T-helper 17 cell (primary cell): ENCODE measurements around the gene DNAAF1. TPM values are rescaled to one million over a fixed set of nuclear protein-coding genes. Genes with fewer than 3 reads are reported as not detected.
A peak's percentile ranks its signal among the peaks of the same experiment; 100 is the strongest.

Experiments used
- ATAC-seq: fragments of 150-1000 bp; cut with Tn5 transposase; 2 replicates; pipeline ENCODE4 v1.10.0; 2021; ENCODE audit warnings: mild to moderate bottlenecking, moderate library complexity
- DNase-seq, 3 donors: peaks; one replicate each; pipeline versions ENCODE4 v3.0.0 to v3.0.0-alpha.2; 2020 to 2021
- H3K9me3 ChIP-seq: one replicate; pipeline ENCODE4 v1.7.0; 2013; ENCODE audit warnings: low read length, mild to moderate bottlenecking; ENCODE audit not compliant: control insufficient read depth, poor library complexity, severe bottlenecking
- H3K27ac Mint-ChIP-seq: one replicate; pipeline ENCODE4 v1.8.0; 2022; ENCODE audit warnings: mild to moderate bottlenecking, moderate library complexity, mixed read lengths
- H3K27me3 Mint-ChIP-seq: one replicate; pipeline ENCODE4 v1.8.0; 2022; ENCODE audit warnings: mixed read lengths
- H3K36me3 Mint-ChIP-seq: one replicate; pipeline ENCODE4 v1.8.0; 2022; ENCODE audit warnings: low read depth, mixed read lengths
- H3K4me1 Mint-ChIP-seq: one replicate; pipeline ENCODE4 v1.8.0; 2022; ENCODE audit warnings: mild to moderate bottlenecking, mixed read lengths
- H3K4me3 Mint-ChIP-seq: one replicate; pipeline ENCODE4 v1.8.0; 2022; ENCODE audit warnings: mild to moderate bottlenecking, moderate library complexity, mixed read lengths
- total RNA-seq, 4 donors: library from RNA in 2 of 4; stranded (reverse) in 2 of 4; gene quantifications; one replicate each; pipeline ENCODE4 v1.2.3 and lab custom pipeline; 2022 to 2026

DNAAF1 gene
- total RNA-seq, 2 donors from 2014 or later = not detected

DNA sequence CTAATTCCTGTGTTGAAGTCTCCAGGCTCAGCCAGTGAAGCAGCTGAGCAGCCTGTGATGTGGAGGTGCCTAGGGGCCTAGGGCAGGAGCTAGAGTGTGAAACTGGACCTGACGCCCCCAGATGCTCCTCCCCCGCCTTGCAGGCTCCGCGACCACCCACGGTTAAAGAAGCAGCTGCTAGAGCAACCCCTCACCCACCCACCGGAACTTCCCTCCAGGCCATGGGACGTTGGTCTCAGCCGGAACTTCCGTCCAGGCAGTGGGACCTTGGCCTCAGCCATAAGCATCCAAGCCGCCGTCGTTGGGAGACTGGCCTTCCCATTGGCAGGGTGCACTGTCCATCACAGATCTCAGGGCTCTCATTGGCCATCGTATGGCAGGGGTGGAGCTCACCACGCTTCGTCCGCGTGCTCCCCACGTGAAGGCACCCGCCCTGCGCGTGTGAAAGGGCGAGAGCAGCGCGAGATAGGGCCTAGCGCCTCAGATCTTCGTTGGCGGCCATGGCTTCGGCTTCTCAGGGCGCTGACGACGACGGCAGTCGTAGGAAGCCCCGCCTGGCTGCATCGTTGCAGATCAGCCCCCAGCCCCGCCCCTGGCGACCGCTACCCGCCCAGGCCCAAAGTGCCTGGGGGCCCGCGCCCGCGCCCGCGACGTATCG is 45.8 kb downstream of the DNAAF1 start, which contains the start of gene ADAD2:
ADAD2 (plus strand) TSS at position 427 of the 658 bp plus-strand sequence; CDS start at position 501, 74 bp downstream.
- Mint-ChIP-seq H3K27me3 (no peaks in the 10 kb centered on the region), H3K27ac (no peak within 1 kb of the TSS), H3K4me3 (no peak within 1 kb of the TSS), H3K36me3 (no peaks in the 10 kb centered on the region), H3K4me1 (peaks cover 12% of the 10 kb centered on the region)
- ATAC-seq (no peak), DNase-seq (no peak)
- no peaks in the 10 kb centered on the region for H3K9me3 ChIP-seq

DNA sequence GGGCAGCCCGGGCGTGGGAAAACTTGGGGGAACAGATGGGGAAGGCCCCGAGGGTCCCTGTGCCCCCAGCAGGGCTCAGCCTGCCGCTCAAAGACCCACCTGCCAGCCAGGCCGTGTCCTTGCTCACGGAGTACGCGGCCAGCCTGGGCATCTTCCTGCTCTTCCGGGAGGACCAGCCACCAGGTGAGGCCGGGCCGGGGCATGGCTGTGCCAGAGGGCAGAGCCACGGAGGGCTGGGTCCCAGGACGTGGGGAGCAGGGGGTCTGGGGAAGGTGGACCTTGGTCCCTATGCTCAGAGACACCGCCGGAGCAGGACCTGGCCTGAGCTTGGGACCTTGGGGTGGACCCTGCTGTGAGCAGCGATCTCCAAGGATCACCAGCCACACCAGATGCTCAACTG is 46.4 kb downstream of the DNAAF1 start:
- ATAC-seq (no peak), DNase-seq (no peak)
- Mint-ChIP-seq H3K27ac (no peak overlapping the region), H3K36me3 (no peaks in the 10 kb centered on the region), H3K4me1 (peaks cover 12% of the 10 kb centered on the region), H3K27me3 (no peaks in the 10 kb centered on the region), H3K4me3 (no peak overlapping the region)
- H3K9me3 ChIP-seq = no peaks in the 10 kb centered on the region

DNA sequence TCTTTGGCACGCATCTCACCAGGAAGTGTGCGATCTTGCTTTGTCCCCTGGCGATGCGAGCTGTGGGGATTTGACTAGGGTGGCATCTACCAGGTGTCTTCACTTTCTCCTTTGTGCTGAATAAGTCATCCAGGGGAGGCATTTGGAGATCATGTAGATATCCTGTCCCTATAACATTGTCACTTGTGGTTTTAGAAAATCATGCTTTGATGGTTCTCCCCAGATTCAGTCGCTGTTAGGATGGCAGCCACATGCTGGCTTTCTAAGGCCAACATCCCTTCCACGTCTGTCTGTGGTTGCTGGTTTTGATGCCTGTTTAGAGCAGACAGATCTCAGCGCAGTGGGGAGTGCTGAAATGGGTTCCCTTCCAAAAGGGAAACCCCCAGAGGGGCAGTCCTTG is 48.4 kb downstream of the DNAAF1 start:
- peaks cover 15% of the 10 kb centered on the region for H3K4me1 Mint-ChIP-seq
- no peak for DNase-seq
- ATAC-seq = peak; percentile 63
- peak overlapping the region; percentile 57 for H3K4me3 Mint-ChIP-seq
- no peaks in the 10 kb centered on the region for H3K36me3 Mint-ChIP-seq
- no peaks in the 10 kb centered on the region for H3K9me3 ChIP-seq
- peaks cover 3% of the 10 kb centered on the region for H3K27me3 Mint-ChIP-seq
- peak overlapping the region; percentile 81 for H3K27ac Mint-ChIP-seq

DNA sequence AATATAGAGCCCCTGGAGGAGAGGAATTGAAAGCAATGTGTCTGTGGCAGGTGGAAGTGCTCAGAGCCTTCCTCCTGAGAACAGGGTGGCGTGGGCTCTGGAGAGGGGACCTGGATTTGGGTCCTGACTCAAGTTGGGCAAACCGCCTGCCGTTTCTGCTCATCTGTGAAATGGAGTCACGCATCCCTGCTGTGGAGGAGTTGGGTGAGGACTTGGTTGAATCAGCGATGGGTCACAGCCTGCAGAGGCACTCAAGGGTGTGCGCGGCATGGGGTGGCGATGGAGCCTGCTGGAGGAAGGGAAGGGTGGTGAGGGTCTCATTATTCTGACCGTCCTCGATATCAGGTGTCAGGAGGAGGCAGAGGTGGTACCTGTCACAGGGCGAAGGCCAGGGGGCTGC is 48.9 kb downstream of the DNAAF1 start:
- Mint-ChIP-seq H3K27ac (peak overlapping the region; percentile 81), H3K27me3 (peaks cover 8% of the 10 kb centered on the region), H3K36me3 (no peaks in the 10 kb centered on the region), H3K4me1 (peaks cover 15% of the 10 kb centered on the region), H3K4me3 (peak overlapping the region; percentile 57)
- ATAC-seq = no peak
- no peak for DNase-seq
- no peaks in the 10 kb centered on the region for H3K9me3 ChIP-seq

DNA sequence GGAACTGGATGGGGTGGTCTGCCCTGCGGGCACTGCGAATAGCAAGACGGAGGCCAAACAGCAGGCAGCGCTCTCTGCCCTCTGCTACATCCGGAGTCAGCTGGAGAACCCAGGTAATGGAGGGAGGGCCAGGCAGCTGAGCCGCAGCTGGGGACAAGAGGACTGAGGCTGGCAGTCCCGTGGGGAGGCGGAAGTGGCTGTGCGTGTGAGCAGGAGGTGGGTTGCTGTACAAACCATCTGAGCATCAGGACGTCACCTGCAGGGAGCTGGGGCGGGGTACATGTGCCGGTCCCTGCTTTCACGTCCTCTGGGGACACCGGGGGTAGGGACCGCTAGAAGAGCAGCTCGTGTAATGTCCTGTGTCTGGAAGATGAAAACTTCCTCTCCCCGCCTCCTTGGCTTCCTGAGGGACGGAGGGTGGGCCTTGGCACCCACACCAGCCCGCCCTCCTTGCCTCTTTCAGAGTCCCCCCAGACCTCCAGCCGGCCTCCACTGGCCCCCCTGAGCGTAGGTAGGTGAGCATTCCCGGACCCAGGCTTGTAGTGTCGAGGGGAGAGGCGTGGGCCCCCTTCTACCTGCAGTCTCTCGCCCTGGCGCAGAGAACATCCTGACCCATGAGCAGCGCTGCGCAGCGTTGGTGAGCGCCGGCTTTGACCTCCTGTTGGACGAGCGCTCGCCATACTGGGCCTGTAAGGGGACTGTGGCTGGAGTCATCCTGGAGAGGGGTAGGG is 49.5 kb downstream of the DNAAF1 start:
- DNase-seq (no peak), ATAC-seq (peak; percentile 56)
- peak overlapping the region; percentile 57 for H3K4me3 Mint-ChIP-seq
- H3K27ac Mint-ChIP-seq = peak overlapping the region; percentile 81
- H3K36me3 Mint-ChIP-seq = no peaks in the 10 kb centered on the region
- H3K27me3 Mint-ChIP-seq = peaks cover 9% of the 10 kb centered on the region
- peaks cover 15% of the 10 kb centered on the region for H3K4me1 Mint-ChIP-seq
- no peaks in the 10 kb centered on the region for H3K9me3 ChIP-seq

DNA sequence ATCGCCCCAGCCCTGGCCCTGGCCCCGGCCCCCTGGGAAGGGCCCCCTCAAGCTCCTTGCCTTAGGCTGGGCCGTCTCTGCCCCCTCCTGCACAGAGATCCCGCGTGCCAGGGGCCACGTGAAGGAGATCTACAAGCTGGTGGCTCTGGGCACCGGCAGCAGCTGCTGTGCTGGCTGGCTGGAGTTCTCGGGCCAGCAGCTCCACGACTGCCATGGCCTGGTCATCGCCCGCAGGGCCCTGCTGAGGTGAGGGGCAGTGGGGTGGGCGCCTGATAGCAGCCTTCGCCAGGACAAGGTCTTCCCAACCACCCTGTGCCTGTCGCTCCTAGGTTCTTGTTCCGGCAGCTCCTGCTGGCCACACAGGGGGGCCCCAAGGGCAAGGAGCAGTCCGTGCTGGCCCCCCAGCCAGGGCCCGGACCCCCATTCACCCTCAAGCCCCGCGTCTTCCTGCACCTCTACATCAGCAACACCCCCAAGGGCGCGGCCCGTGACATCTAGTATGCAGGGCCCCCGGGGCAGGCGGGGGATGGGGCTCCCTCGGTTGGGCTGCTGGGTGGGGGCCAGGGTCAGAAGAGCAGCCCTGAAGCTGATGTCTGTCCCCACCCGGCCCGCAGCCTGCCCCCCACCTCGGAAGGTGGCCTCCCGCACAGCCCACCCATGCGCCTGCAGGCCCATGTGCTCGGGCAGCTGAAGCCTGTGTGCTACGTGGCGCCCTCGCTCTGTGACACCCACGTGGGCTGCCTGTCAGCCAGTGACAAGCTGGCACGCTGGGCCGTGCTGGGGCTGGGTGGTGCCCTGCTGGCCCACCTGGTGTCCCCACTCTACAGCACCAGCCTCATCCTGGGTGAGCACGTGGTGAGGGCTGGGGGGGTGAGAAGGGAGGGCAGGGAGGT is 50.3 kb downstream of the DNAAF1 start:
- ATAC-seq = no peak
- H3K4me1 Mint-ChIP-seq = peaks cover 15% of the 10 kb centered on the region
- H3K4me3 Mint-ChIP-seq = no peak overlapping the region
- no peak for DNase-seq
- peaks cover 9% of the 10 kb centered on the region for H3K27me3 Mint-ChIP-seq
- H3K36me3 Mint-ChIP-seq = no peaks in the 10 kb centered on the region
- no peaks in the 10 kb centered on the region for H3K9me3 ChIP-seq
- H3K27ac Mint-ChIP-seq = no peak overlapping the region

DNA sequence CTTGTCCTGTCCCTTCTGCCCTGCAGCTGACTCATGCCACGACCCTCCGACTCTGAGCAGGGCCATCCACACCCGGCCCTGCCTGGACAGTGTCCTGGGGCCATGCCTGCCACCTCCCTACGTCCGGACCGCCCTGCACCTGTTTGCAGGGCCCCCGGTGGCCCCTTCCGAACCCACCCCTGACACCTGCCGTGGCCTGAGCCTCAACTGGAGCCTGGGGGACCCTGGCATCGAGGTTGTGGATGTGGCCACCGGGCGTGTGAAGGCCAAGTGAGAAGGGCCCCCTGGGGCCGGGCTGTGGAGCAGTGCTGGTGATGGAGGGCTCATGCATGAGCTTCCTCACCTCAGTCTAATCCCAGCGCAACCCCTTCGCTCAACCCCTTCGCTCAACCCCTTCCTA is 51.0 kb downstream of the DNAAF1 start:
- no peak for DNase-seq
- H3K36me3 Mint-ChIP-seq = no peaks in the 10 kb centered on the region
- peaks cover 9% of the 10 kb centered on the region for H3K27me3 Mint-ChIP-seq
- H3K27ac Mint-ChIP-seq = no peak overlapping the region
- ATAC-seq = no peak
- no peaks in the 10 kb centered on the region for H3K9me3 ChIP-seq
- no peak overlapping the region for H3K4me3 Mint-ChIP-seq
- peaks cover 15% of the 10 kb centered on the region for H3K4me1 Mint-ChIP-seq

DNA sequence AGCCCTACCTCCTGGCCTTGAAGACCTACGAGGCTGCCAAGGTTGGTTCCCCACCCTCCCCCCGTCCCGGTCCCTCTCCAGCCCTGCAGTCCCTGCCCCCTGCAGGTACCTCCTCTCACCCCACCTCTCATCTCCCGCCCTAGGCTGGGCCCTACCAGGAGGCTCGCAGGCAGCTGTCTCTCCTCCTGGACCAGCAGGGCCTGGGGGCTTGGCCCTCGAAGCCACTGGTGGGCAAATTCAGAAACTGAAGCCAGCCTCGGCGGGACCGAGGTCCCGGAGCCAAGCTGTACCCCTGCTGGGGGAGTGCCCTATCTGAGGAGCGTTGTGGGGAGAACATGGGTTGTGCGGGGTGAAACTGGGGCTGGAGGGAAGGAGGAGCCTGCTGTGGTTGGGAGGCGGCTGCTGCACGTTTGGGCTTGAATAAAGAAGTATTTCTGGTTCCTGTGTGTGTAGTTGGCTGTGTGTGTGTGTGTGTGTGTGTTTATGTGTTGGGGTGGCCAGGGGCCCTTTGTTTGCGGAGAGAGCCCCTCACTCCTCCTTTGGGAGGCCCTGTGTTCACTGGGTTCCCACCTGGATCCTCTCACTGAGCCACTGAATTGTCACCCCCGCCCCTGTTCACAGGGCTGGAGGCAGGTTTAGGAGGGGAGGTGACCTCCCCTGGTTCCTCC is 51.8 kb downstream of the DNAAF1 start:
- Mint-ChIP-seq H3K27me3 (peaks cover 9% of the 10 kb centered on the region), H3K4me3 (peak overlapping the region; percentile 31), H3K36me3 (no peaks in the 10 kb centered on the region), H3K27ac (peak overlapping the region; percentile 53), H3K4me1 (peaks cover 15% of the 10 kb centered on the region)
- ATAC-seq = no peak
- no peaks in the 10 kb centered on the region for H3K9me3 ChIP-seq
- no peak for DNase-seq

DNA sequence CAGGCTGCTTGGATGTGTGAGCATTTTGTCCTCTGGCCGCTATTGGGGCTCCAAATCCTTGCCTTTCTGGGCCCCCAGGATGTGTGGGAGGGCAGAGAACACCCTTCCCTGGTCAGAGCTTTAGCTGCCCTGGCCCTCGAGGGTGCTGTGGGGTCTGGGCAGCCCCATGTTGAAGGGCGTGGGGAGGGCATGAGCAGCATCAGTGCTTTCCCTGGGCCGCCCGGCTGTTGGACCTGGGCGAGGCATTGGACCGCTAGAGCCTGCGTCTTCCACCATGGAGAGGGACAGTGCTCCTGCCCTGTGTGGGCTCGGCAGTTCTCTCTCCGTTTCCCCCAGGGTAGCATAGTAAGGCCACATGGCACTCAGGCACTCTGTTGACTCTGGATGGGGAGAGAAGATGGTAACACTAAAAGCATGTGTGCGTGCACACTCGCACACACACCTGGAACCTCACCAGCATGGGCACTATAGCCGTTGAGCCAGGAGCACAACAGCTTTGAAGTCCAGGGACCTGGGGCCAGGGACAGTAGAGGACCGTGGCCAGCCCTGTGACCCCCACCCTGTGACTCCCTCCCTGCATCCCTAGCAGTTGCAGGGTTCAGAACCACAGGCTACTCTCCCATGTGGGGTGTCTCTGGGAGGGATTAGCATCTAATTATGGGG is 52.5 kb downstream of the DNAAF1 start:
- H3K27ac Mint-ChIP-seq = no peak overlapping the region

DNA sequence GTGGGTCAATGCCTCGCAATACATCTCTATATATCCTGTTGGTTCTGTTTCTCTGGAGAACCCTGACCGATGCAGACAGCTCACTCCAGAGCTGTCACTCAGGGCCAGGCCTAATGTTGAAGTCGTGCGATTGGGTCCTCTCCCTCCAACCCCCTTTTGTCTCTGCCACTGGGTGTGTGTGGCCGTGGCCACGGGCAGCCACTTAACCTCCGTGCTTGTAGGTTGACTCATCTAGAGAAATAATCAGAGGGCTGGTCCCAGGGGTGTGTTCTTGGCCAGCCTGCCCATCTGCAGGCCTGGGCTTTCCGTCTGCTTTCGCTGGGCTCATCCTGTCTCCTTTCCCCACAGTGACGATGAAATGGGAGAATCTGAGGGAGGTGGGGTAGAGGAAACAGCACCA is 53.3 kb downstream of the DNAAF1 start:
- peaks cover 15% of the 10 kb centered on the region for H3K4me1 Mint-ChIP-seq
- no peak for ATAC-seq
- no peak for DNase-seq
- H3K4me3 Mint-ChIP-seq = no peak overlapping the region
- peaks cover 14% of the 10 kb centered on the region for H3K27me3 Mint-ChIP-seq
- H3K9me3 ChIP-seq = no peaks in the 10 kb centered on the region
- H3K36me3 Mint-ChIP-seq = no peaks in the 10 kb centered on the region
- no peak overlapping the region for H3K27ac Mint-ChIP-seq

More for the DNA sequence above, 52.5 kb downstream of the DNAAF1 start:
- ATAC-seq (no peak), DNase-seq (no peak)
- H3K4me1 Mint-ChIP-seq = peaks cover 15% of the 10 kb centered on the region
- no peaks in the 10 kb centered on the region for H3K9me3 ChIP-seq
- peaks cover 12% of the 10 kb centered on the region for H3K27me3 Mint-ChIP-seq
- no peaks in the 10 kb centered on the region for H3K36me3 Mint-ChIP-seq
- no peak overlapping the region for H3K4me3 Mint-ChIP-seq

DNA sequence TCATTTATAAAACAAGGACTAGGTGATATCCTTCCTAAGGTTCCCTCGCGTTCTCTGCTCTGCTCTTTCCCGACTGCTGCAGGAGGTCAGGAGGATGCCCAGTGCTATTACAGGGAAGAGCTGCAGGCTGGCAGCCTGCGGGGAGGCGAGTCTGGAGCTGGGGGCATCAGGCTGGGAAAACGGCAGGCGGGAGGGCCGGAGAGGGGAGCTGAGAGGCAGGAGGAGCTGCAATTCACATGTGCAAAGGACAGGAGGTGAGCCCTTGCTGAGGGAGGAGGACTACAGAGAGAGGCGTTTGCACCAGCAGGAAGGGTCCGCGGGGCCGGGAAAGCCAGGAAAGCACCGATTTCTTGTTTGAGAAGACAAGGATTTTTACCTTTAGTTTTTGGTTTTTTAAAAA is 54.0 kb downstream of the DNAAF1 start:
- ATAC-seq = no peak
- H3K9me3 ChIP-seq = no peaks in the 10 kb centered on the region
- no peak for DNase-seq
- Mint-ChIP-seq H3K36me3 (no peaks in the 10 kb centered on the region), H3K27me3 (peaks cover 14% of the 10 kb centered on the region), H3K27ac (no peak overlapping the region), H3K4me1 (peaks cover 9% of the 10 kb centered on the region), H3K4me3 (no peak overlapping the region)

DNA sequence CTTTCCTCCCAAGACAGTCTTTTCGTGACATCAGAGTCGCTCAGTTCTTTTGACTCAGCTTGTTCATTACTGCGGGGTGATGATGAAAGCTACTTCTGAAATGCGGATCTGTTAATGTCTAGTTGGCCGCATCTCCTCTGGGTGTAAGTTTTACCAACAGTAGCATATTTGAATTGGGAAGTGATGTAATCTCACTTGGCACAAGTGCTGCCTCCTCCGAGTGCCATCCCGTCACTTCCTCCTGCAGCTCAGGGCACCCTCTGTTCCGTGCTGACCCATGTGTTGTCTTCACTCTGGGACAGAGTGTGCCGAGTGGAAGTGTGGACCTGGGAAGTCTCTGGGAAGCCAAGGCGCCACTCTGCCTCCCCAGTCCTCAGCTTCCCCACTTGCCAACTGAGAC is 54.8 kb downstream of the DNAAF1 start:
- no peak overlapping the region for H3K4me3 Mint-ChIP-seq
- H3K27ac Mint-ChIP-seq = no peak overlapping the region
- H3K36me3 Mint-ChIP-seq = no peaks in the 10 kb centered on the region

More for the DNA sequence above, 54.8 kb downstream of the DNAAF1 start:
- no peaks in the 10 kb centered on the region for H3K9me3 ChIP-seq
- Mint-ChIP-seq H3K27me3 (peaks cover 14% of the 10 kb centered on the region), H3K4me1 (peaks cover 3% of the 10 kb centered on the region)
- DNase-seq = no peak
- ATAC-seq = peak; percentile 25
